H9 (cell line): ENCODE measurements around the gene IL15RA. TPM values are rescaled to one million over a fixed set of nuclear protein-coding genes. Genes with fewer than 3 reads are reported as not detected.

ENCODE experiments used
- DNase-seq: peaks from one replicate; pipeline ENCODE4 v3.0.0-alpha.2; 2017
- H2AFZ ChIP-seq: one replicate; pipeline ENCODE4 v1.6.1; 2013; ENCODE audit warnings: mild to moderate bottlenecking, low read length, control low read depth, moderate library complexity
- H2AK5ac ChIP-seq: 2 replicates; pipeline ENCODE4 v1.6.1; 2013; ENCODE audit warnings: low read length, control low read depth, mixed read lengths; ENCODE audit not compliant: insufficient read length
- H2BK120ac ChIP-seq: one replicate; pipeline ENCODE4 v1.6.1; 2013; ENCODE audit warnings: low read depth, mild to moderate bottlenecking, low read length, control low read depth, inconsistent platforms; ENCODE audit not compliant: poor library complexity, severe bottlenecking
- H2BK12ac ChIP-seq: 2 replicates; pipeline ENCODE4 v1.6.1; 2013; ENCODE audit warnings: low read length, control low read depth, mixed read lengths, low read depth; ENCODE audit not compliant: insufficient read length
- H2BK15ac ChIP-seq: 2 replicates; pipeline ENCODE4 v1.6.1; 2013; ENCODE audit warnings: low read depth, low read length, control low read depth
- H2BK20ac ChIP-seq: one replicate; pipeline ENCODE4 v1.6.1; 2013; ENCODE audit warnings: low read depth, mild to moderate bottlenecking, low read length, control low read depth, inconsistent platforms; ENCODE audit not compliant: poor library complexity, severe bottlenecking
- H2BK5ac ChIP-seq: 2 replicates; pipeline ENCODE4 v1.6.1; 2013; ENCODE audit warnings: low read length, control low read depth, mixed read lengths; ENCODE audit not compliant: insufficient read length
- H3K14ac ChIP-seq: 2 replicates; pipeline ENCODE4 v1.6.1; 2013; ENCODE audit warnings: low read length, control low read depth; ENCODE audit not compliant: insufficient read depth
- H3K18ac ChIP-seq: 2 replicates; pipeline ENCODE4 v1.6.1; 2013; ENCODE audit warnings: low read depth, mild to moderate bottlenecking, mixed read lengths, low read length, control low read depth; ENCODE audit not compliant: insufficient read length
- H3K23ac ChIP-seq: 2 replicates; pipeline ENCODE4 v1.6.1; 2013; ENCODE audit warnings: low read length, control low read depth, mixed read lengths, low read depth; ENCODE audit not compliant: insufficient read length
- H3K23me2 ChIP-seq: 2 replicates; pipeline ENCODE4 v1.6.1; 2013; ENCODE audit warnings: low read depth, mild to moderate bottlenecking, mixed read lengths, low read length, control low read depth; ENCODE audit not compliant: insufficient read length, poor library complexity, severe bottlenecking
- H3K27ac ChIP-seq: 2 replicates; pipeline ENCODE4 v1.5.1; 2013; ENCODE audit warnings: low read length, control low read depth, mixed read lengths, low read depth; ENCODE audit not compliant: insufficient read length
- H3K27me3 ChIP-seq: 2 replicates; pipeline ENCODE4 v1.6.1; 2013; ENCODE audit warnings: low read length, control low read depth, inconsistent platforms; ENCODE audit not compliant: insufficient read depth
- H3K4ac ChIP-seq: 2 replicates; pipeline ENCODE4 v1.6.1; 2013; ENCODE audit warnings: low read depth, mild to moderate bottlenecking, control low read depth, inconsistent platforms, low read length, moderate library complexity
- H3K4me1 ChIP-seq: 2 replicates; pipeline ENCODE4 v1.6.1; 2013; ENCODE audit warnings: low read length, control low read depth, inconsistent platforms; ENCODE audit not compliant: insufficient read depth
- H3K4me2 ChIP-seq: 2 replicates; pipeline ENCODE4 v1.6.1; 2013; ENCODE audit warnings: low read length, control low read depth, mixed read lengths; ENCODE audit not compliant: insufficient read length, insufficient read depth
- H3K56ac ChIP-seq: 2 replicates; pipeline ENCODE4 v1.6.1; 2013; ENCODE audit warnings: low read depth, mild to moderate bottlenecking, mixed read lengths, low read length, control low read depth; ENCODE audit not compliant: insufficient read length
- H3K79me1 ChIP-seq: 2 replicates; pipeline ENCODE4 v1.6.1; 2013; ENCODE audit warnings: low read depth, mild to moderate bottlenecking, moderate library complexity, low read length, control low read depth, inconsistent platforms; ENCODE audit not compliant: insufficient read depth, poor library complexity, severe bottlenecking
- H3K79me2 ChIP-seq: 2 replicates; pipeline ENCODE4 v1.6.1; 2013; ENCODE audit warnings: low read length, control low read depth, inconsistent platforms; ENCODE audit not compliant: insufficient read depth
- H3K9ac ChIP-seq: 2 replicates; pipeline ENCODE4 v1.6.1; 2013; ENCODE audit warnings: low read length, control low read depth, mixed read lengths; ENCODE audit not compliant: insufficient read length; ENCODE audit errors: extremely low read depth
- H3K9me3 ChIP-seq: one replicate; pipeline ENCODE4 v1.6.1; 2013; ENCODE audit warnings: low read depth, low read length, inconsistent platforms; ENCODE audit not compliant: control insufficient read depth
- H3T11ph ChIP-seq: one replicate; pipeline ENCODE4 v1.6.1; 2013; ENCODE audit warnings: mild to moderate bottlenecking, low read length, control low read depth, inconsistent platforms
- H4K20me1 ChIP-seq: one replicate; pipeline ENCODE4 v1.6.1; 2013; ENCODE audit not compliant: control insufficient read depth, insufficient read length, insufficient read depth
- H4K5ac ChIP-seq: 2 replicates; pipeline ENCODE4 v1.6.1; 2013; ENCODE audit warnings: low read depth, mild to moderate bottlenecking, mixed read lengths, low read length, control low read depth; ENCODE audit not compliant: insufficient read length
- H4K8ac ChIP-seq: replicated peaks from 2 replicates; pipeline ENCODE4 v1.6.1; 2013; ENCODE audit warnings: low read length, control low read depth, mixed read lengths, low read depth; ENCODE audit not compliant: insufficient read length
- H4K91ac ChIP-seq: 2 replicates; pipeline ENCODE4 v1.6.1; 2013; ENCODE audit warnings: low read depth, mild to moderate bottlenecking, moderate library complexity, mixed read lengths, low read length, control low read depth; ENCODE audit not compliant: insufficient read length
- H3K27ac Mint-ChIP-seq, 3 experiments: 2 replicates in 2 of 3; 3 replicates in 1 of 3; pipeline ENCODE4 v1.8.0; 2020 to 2021; ENCODE audit warnings: mixed read lengths in 3 of 3, mild to moderate bottlenecking in 1 of 3, moderate library complexity in 1 of 3
- H3K27me3 Mint-ChIP-seq: 2 replicates; pipeline ENCODE4 v1.8.0; 2021; ENCODE audit warnings: low read depth, mild to moderate bottlenecking, moderate library complexity, mixed read lengths
- H3K36me3 Mint-ChIP-seq, 3 experiments: 2 replicates in 2 of 3; 3 replicates in 1 of 3; pipeline ENCODE4 v1.8.0; 2020 to 2021; ENCODE audit warnings: low read depth in 3 of 3, mixed read lengths in 3 of 3; ENCODE audit not compliant: insufficient read depth in 1 of 3
- H3K4me1 Mint-ChIP-seq, 2 experiments: 2 replicates each; pipeline ENCODE4 v1.8.0; 2020; ENCODE audit warnings: mixed read lengths in 2 of 2
- H3K4me3 Mint-ChIP-seq, 2 experiments: 2 replicates in 1 of 2; 3 replicates in 1 of 2; pipeline ENCODE4 v1.8.0; 2020 to 2021; ENCODE audit warnings: mild to moderate bottlenecking in 2 of 2, mixed read lengths in 2 of 2, moderate library complexity in 1 of 2
- H3K9me3 Mint-ChIP-seq, 2 experiments: 2 replicates in 1 of 2; 3 replicates in 1 of 2; pipeline ENCODE4 v1.8.0; 2020; ENCODE audit warnings: mild to moderate bottlenecking in 2 of 2, mixed read lengths in 2 of 2, moderate library complexity in 1 of 2
- WGBS: extraction: QIAGEN DNeasy Blood & Tissue Kit; methylation state at CpG from one replicate; pipeline ENCODE4 v1.1.7; 2013; ENCODE audit warnings: missing lambda C conversion rate, low lambda C conversion rate, mixed read lengths; ENCODE audit not compliant: insufficient read length; ENCODE audit errors: extremely low coverage; 5-methylcytosine and 5-hydroxymethylcytosine counted together
- total RNA-seq: library from RNA; stranded (reverse); gene quantifications from 2 replicates; pipeline ENCODE4 v1.2.1, GENCODE V29; 2021
- TF ChIP-seq, protein P1 (sequence below): fragments of 200-600 bp; sonication (generic); conservative IDR thresholded peaks from 3 replicates; pipeline ENCODE4 v1.8.0; 2021; ENCODE audit warnings: antibody characterized with exemption, mild to moderate bottlenecking

Gene IL15RA
- total RNA-seq, 1 experiment from 2014 or later = 0.31 TPM

DNA sequence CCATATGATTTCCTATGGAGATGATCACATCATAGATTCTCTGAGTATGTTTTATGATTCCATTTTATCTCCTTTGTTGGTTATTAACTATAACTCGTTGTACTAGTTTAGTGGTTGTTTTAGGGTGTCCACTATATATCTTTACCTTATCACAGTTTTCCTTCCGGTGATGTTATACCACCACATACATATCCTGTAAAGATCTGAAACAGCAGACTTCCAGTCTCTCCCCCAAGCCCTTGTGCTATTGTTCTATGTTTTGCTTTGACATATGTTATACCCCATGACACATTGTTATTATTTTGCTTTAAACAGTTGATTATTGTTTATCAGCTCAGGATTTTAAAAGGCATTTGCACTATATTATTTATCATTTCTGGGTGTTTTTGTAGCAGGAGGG lies 7.3 kb downstream of the IL15RA start:
- Histone ChIP-seq H3K18ac (no peak overlapping the region), H4K20me1 (no peaks in the 10 kb centered on the region), H3K14ac (no peak overlapping the region), H2AK5ac (no peak overlapping the region), H3K9me3 (no peaks in the 10 kb centered on the region), H3K79me2 (no peaks in the 10 kb centered on the region), H3K23me2 (no peaks in the 10 kb centered on the region), H2BK120ac (no peak overlapping the region), H3K4me1 (no peaks in the 10 kb centered on the region), H2BK12ac (no peak overlapping the region), H4K91ac (no peak overlapping the region), H2BK5ac (no peak overlapping the region), H3T11ph (no peak overlapping the region), H2AFZ (no peak overlapping the region), H3K27ac (no peak overlapping the region), H3K4ac (no peak overlapping the region), H3K56ac (no peak overlapping the region), H3K9ac (no peak overlapping the region), H4K5ac (no peak overlapping the region), H3K27me3 (no peaks in the 10 kb centered on the region), H2BK20ac (no peak overlapping the region), H2BK15ac (no peak overlapping the region), H3K23ac (no peak overlapping the region), H3K79me1 (no peaks in the 10 kb centered on the region), H3K4me2 (no peak overlapping the region), H4K8ac (no peak overlapping the region)
- H3K4me1 Mint-ChIP-seq = no peaks in the 10 kb centered on the region
- H3K27me3 Mint-ChIP-seq = peaks cover 27% of the 10 kb centered on the region
- H3K4me3 Mint-ChIP-seq = no peak overlapping the region
- TF ChIP-seq, protein P1, sequence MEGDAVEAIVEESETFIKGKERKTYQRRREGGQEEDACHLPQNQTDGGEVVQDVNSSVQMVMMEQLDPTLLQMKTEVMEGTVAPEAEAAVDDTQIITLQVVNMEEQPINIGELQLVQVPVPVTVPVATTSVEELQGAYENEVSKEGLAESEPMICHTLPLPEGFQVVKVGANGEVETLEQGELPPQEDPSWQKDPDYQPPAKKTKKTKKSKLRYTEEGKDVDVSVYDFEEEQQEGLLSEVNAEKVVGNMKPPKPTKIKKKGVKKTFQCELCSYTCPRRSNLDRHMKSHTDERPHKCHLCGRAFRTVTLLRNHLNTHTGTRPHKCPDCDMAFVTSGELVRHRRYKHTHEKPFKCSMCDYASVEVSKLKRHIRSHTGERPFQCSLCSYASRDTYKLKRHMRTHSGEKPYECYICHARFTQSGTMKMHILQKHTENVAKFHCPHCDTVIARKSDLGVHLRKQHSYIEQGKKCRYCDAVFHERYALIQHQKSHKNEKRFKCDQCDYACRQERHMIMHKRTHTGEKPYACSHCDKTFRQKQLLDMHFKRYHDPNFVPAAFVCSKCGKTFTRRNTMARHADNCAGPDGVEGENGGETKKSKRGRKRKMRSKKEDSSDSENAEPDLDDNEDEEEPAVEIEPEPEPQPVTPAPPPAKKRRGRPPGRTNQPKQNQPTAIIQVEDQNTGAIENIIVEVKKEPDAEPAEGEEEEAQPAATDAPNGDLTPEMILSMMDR = no peak
- no CpG with 5 or more reads among the region's 2 CpGs for WGBS
- DNase-seq = no peak
- H3K27ac Mint-ChIP-seq = no peak overlapping the region
- no peaks in the 10 kb centered on the region for H3K36me3 Mint-ChIP-seq
- no peaks in the 10 kb centered on the region for H3K9me3 Mint-ChIP-seq
